K562 (cell line): ENCODE data around the gene RAB3GAP1. TPM values are rescaled to one million over a fixed set of nuclear protein-coding genes. Genes with fewer than 3 reads are reported as not detected.

ENCODE experiments used
- ATAC-seq: fragments of 200-7000 bp; cut with Tn5 transposase; 3 replicates; pipeline ENCODE4 v1.9.1; 2020; ENCODE audit warnings: moderate library complexity
- BruUV-seq: library from RNA; stranded (reverse); fragments of 400-500 nt; replicated peaks from 2 replicates; lab custom pipeline; 2021; lab: Mats Ljungman, UMichigan
- CTCF ChIA-PET: fragments of 300-600 bp; formaldehyde crosslinking; extraction: SDS; loops from one replicate; lab custom pipeline; 2021; ENCODE audit warnings: low intra/inter-chr PET ratio; lab: Yijun Ruan, JAX
- POLR2A ChIA-PET: fragments of 300-600, 350-650 bp; sonication (Branson Sonifier 250); formaldehyde crosslinking; extraction: SDS; loops from one replicate; lab custom pipeline; 2021; ENCODE audit warnings: antibody characterized with exemption, inconsistent platforms; lab: Yijun Ruan, JAX
- DNase-seq, 4 experiments: peaks; one replicate each; pipeline versions ENCODE4 v3.0.0 to v3.0.0-alpha.2; 2011 to 2018; ENCODE audit warnings: low spot score in 3 of 4, mixed read lengths in 3 of 4; ENCODE audit errors: extremely low read depth in 1 of 4
- FAIRE-seq: peaks from 2 replicates; lab custom pipeline; 2011; peaks lifted over from hg19 to GRCh38; lab: Jason Lieb, UNC
- H2AFZ ChIP-seq: 2 replicates; pipeline ENCODE4 v1.6.0; 2011; ENCODE audit warnings: low read depth, low read length, control low read depth, inconsistent platforms
- H3K27ac ChIP-seq: fragments of 200-600 bp; 3 replicates; pipeline ENCODE4 v1.8.0; 2011; ENCODE audit warnings: low read depth, mild to moderate bottlenecking, control low read depth, inconsistent platforms, low read length, moderate library complexity, mixed read lengths; ENCODE audit errors: extremely low read depth
- H3K27me3 ChIP-seq, 2 experiments: fragments of 300-600 bp in 1 of 2; 2 replicates in 1 of 2; 3 replicates in 1 of 2; pipeline versions ENCODE4 v1.6.0 to v1.8.0; 2011; ENCODE audit warnings: inconsistent platforms in 2 of 2, low read length in 2 of 2, mild to moderate bottlenecking in 1 of 2, mixed read lengths in 1 of 2, moderate library complexity in 1 of 2; ENCODE audit not compliant: control insufficient read depth in 2 of 2, insufficient read depth in 2 of 2
- H3K36me3 ChIP-seq: fragments of 300-600 bp; 3 replicates; pipeline ENCODE4 v1.8.0; 2011; ENCODE audit warnings: mild to moderate bottlenecking, low read length, inconsistent platforms; ENCODE audit not compliant: control insufficient read depth, insufficient read depth
- H3K4me1 ChIP-seq, 2 experiments: fragments of 200-600 bp in 1 of 2; replicated peaks in 1 of 2; 2 replicates in 1 of 2; 3 replicates in 1 of 2; pipeline versions ENCODE4 v1.5.1 to v1.8.0; 2011; ENCODE audit warnings: inconsistent platforms in 2 of 2, low read length in 2 of 2, mild to moderate bottlenecking in 1 of 2, mixed read lengths in 1 of 2, moderate library complexity in 1 of 2; ENCODE audit not compliant: control insufficient read depth in 2 of 2, insufficient read depth in 2 of 2
- H3K4me2 ChIP-seq: 2 replicates; pipeline ENCODE4 v1.6.1; 2011; ENCODE audit warnings: low read length, control low read depth, inconsistent platforms, mixed read lengths; ENCODE audit not compliant: insufficient read depth
- H3K4me3 ChIP-seq: fragments of 200-600 bp; sonication (generic), shearing (Covaris generic); 2 replicates; pipeline ENCODE4 v1.5.1; 2016; ENCODE audit warnings: control low read depth, inconsistent platforms
- H3K79me2 ChIP-seq: fragments of 200-600 bp; 3 replicates; pipeline ENCODE4 v1.8.0; 2011; ENCODE audit warnings: low read length, inconsistent platforms; ENCODE audit not compliant: control insufficient read depth, insufficient read depth
- H3K9ac ChIP-seq, 2 experiments: 2 replicates each; pipeline versions ENCODE4 v1.6.0 to v1.6.1; 2011; ENCODE audit warnings: low read depth in 2 of 2, low read length in 2 of 2, control low read depth in 1 of 2, inconsistent platforms in 1 of 2, mild to moderate bottlenecking in 1 of 2, mixed read lengths in 1 of 2; ENCODE audit not compliant: insufficient read depth in 1 of 2
- H3K9me1 ChIP-seq: one replicate; pipeline ENCODE4 v1.6.0; 2011; ENCODE audit warnings: inconsistent platforms, mild to moderate bottlenecking, low read length, moderate library complexity; ENCODE audit not compliant: control insufficient read depth, insufficient read depth
- H3K9me3 ChIP-seq: replicated peaks from 2 replicates; pipeline ENCODE4 v1.5.1; 2011; ENCODE audit warnings: low read depth, low read length, inconsistent platforms; ENCODE audit not compliant: control insufficient read depth, insufficient read depth
- H4K20me1 ChIP-seq: replicated peaks from 2 replicates; pipeline ENCODE4 v1.6.1; 2011; ENCODE audit warnings: low read length, inconsistent platforms, mixed read lengths; ENCODE audit not compliant: control insufficient read depth, insufficient read depth
- BRF1 ChIP-seq: IDR thresholded peaks from 3 replicates; pipeline ENCODE4 v1.6.1; 2011; ENCODE audit warnings: borderline replicate concordance, mild to moderate bottlenecking; ENCODE audit not compliant: insufficient read length; ENCODE audit errors: extremely low read depth
- NR2C2 ChIP-seq, 2 experiments: fragments of 200-800 bp in 1 of 2; sonication (Bioruptor generic) in 1 of 2; sonication (generic) in 1 of 2; formaldehyde crosslinking in 1 of 2; IDR thresholded peaks; 2 replicates each; pipeline versions ENCODE4 v1.6.1 to v1.8.0; 2016 to 2022; ENCODE audit warnings: mild to moderate bottlenecking in 1 of 2, missing compliant biosample characterization in 1 of 2, missing genetic modification characterization in 1 of 2, missing genetic modification reagents in 1 of 2
- PHB2 ChIP-seq: fragments of 450-650 bp; IDR thresholded peaks from 2 replicates; pipeline ENCODE4 v1.6.1; 2017; ENCODE audit warnings: low read depth
- STAG1 ChIP-seq: sonication (generic); formaldehyde crosslinking; IDR thresholded peaks from 2 replicates; pipeline ENCODE4 v1.5.0; 2020; ENCODE audit warnings: missing genetic modification reagents, borderline replicate concordance
- ZBTB26 ChIP-seq: fragments of 450-650 bp; formaldehyde crosslinking; IDR thresholded peaks from 2 replicates; pipeline ENCODE4 v1.4.0; 2022; ENCODE audit warnings: missing genetic modification characterization
- ZNF274 ChIP-seq: IDR thresholded peaks from 2 replicates; pipeline ENCODE4 v1.6.1; 2011; ENCODE audit warnings: low read depth, mild to moderate bottlenecking, low read length, moderate library complexity, borderline replicate concordance
- ZNF431 ChIP-seq: sonication (generic); formaldehyde crosslinking; IDR thresholded peaks from 2 replicates; pipeline ENCODE4 v1.8.0; 2022; ENCODE audit warnings: mild to moderate bottlenecking, missing genetic modification reagents
- ZNF551 ChIP-seq: fragments of 250-450 bp; sonication (Bioruptor Pico); IDR thresholded peaks from 2 replicates; pipeline ENCODE4 v1.5.0; 2021; ENCODE audit warnings: mild to moderate bottlenecking, moderate library complexity
- WGBS: fragments of 100-300 bp; shearing (Covaris generic); methylation state at CpG from one replicate; pipeline ENCODE4 v1.1.6; 2016; ENCODE audit warnings: low coverage, mixed read lengths; ENCODE audit not compliant: insufficient coverage; ENCODE audit errors: missing lambda C conversion rate; 5-methylcytosine and 5-hydroxymethylcytosine counted together
- in situ Hi-C: fragments of 300-500 bp; cut with MboI; formaldehyde crosslinking; loops from 4 replicates; pipeline ENCODE4 v1.15.0; 2018; ENCODE audit warnings: inconsistent platforms, mixed read lengths
- intact Hi-C: fragments of 100-400 bp; cut with micrococcal nuclease; formaldehyde crosslinking; loops from 2 replicates; pipeline ENCODE4 v1.14.2; 2022
- polyA plus RNA-seq, 8 experiments: library from polyadenylated mRNA; depleted of rRNA in 4 of 8; stranded (reverse) in 5 of 8; unstranded in 3 of 8; fragments of >200 nt; fragmentation: Nextera tagmentation in 2 of 8; fragmentation: Illumina TruSeq in 1 of 8; extraction: Ambion mirVana in 2 of 8; extraction: Trizol in 1 of 8; gene quantifications; 2 replicates each; pipeline versions ENCODE4 v1.2.1 to v1.2.3, GENCODE V29; 2011 to 2014; ENCODE audit warnings: inconsistent platforms in 1 of 8, missing spikeins in 1 of 8
- total RNA-seq, 7 experiments: library from RNA; depleted of rRNA in 6 of 7; stranded (reverse); fragments of >200 nt in 6 of 7; fragmentation: Illumina TruSeq in 2 of 7; extraction: Trizol in 2 of 7; gene quantifications; 2 replicates each; pipeline versions ENCODE4 v1.2.1 to v1.2.3, GENCODE V29; 2011 to 2021; ENCODE audit warnings: low replicate concordance in 1 of 7

The RAB3GAP1 gene
- total and polyA plus RNA-seq, 9 of the 15 experiments (the other 6 are each of a cell fraction or from before 2014, with no cell fraction given) = 15.5 to 48.6 (median 33.0) TPM

- WGBS = 61% methylated on average over 3 of the region's 3 CpGs
- Histone ChIP-seq H3K4me2 (no peak overlapping the region), H3K4me1 (no peaks in the 10 kb centered on the region), H3K9ac (no peak overlapping the region), H3K9me3 (no peaks in the 10 kb centered on the region), H4K20me1 (no peaks in the 10 kb centered on the region), H3K27me3 (no peaks in the 10 kb centered on the region), H3K36me3 (peaks cover 68% of the 10 kb centered on the region), H3K27ac (no peak overlapping the region), H3K4me3 (no peak overlapping the region), H3K79me2 (no peaks in the 10 kb centered on the region), H3K9me1 (no peaks in the 10 kb centered on the region), H2AFZ (no peak overlapping the region)
- TF ChIP-seq ZBTB26 (CRISPR knock-in tag) (no peak), NR2C2 (CRISPR knock-in tag; IDR thresholded peaks at IDR 0.05) (no peak), NR2C2 (tag; IDR thresholded peaks at IDR 0.05) (no peak)
- ATAC-seq (no peak; the same call in 2 of the 3 replicates), DNase-seq (no peak), FAIRE-seq (peak; percentile 23)
- intact Hi-C loops (no loop called here), in situ Hi-C loops (no loop called here)
- ChIA-PET CTCF (no interaction called here), POLR2A (interaction anchor here (0.7 to 1.0 kb wide), 3 partner anchors 15 to 426 kb away, joined by 3 to 5 read pairs (median 3); no protein-coding TSS in a partner anchor)
- no TSS peak for BruUV-seq
Observed at GRCh38 chr2:135164431-135164830, 112.3 kb downstream of the RAB3GAP1 start.

GRCh38 chr2:135167273-135167672 is 115.2 kb downstream of the RAB3GAP1 start:
- intact Hi-C loops = no loop called here
- WGBS = 100% methylated on average over 1 of the region's 1 CpG
- POLR2A ChIA-PET = interaction anchor here (0.6 to 1.7 kb wide), 4 partner anchors 14 to 218 kb away, joined by 3 to 4 read pairs (median 4); no protein-coding TSS in a partner anchor
- CTCF ChIA-PET = no interaction called here
- no peak for ATAC-seq
- Histone ChIP-seq H3K9me3 (no peaks in the 10 kb centered on the region), H3K9me1 (no peaks in the 10 kb centered on the region), H3K27me3 (no peaks in the 10 kb centered on the region), H3K4me2 (no peak overlapping the region), H3K4me3 (no peak overlapping the region), H4K20me1 (no peaks in the 10 kb centered on the region), H3K4me1 (no peaks in the 10 kb centered on the region), H3K79me2 (no peaks in the 10 kb centered on the region)
- in situ Hi-C loops = no loop called here
- DNase-seq = no peak
- BruUV-seq = no TSS peak
- TF ChIP-seq ZNF551 (no peak), BRF1 (no peak), ZNF431 (CRISPR knock-in tag) (no peak), STAG1 (CRISPR knock-in tag) (no peak), PHB2 (no peak), ZNF274 (no peak)
- TF ChIP-seq, all 486 proteins: peak for 0
- Histone ChIP-seq H3K36me3 (peaks cover 71% of the 10 kb centered on the region), H2AFZ (no peak overlapping the region), H3K9ac (no peak overlapping the region), H3K27ac (no peak overlapping the region)
- no peak for FAIRE-seq
